Activated T-cell treated with anti-CD3 and anti-CD28 coated beads for 1 hour (primary cell): ENCODE results near the gene KNCN.

ENCODE experiments used
- DNase-seq: peaks from one replicate; pipeline ENCODE4 v3.0.0-alpha.2; 2020; ENCODE audit warnings: low read depth

Gene KNCN

DNA sequence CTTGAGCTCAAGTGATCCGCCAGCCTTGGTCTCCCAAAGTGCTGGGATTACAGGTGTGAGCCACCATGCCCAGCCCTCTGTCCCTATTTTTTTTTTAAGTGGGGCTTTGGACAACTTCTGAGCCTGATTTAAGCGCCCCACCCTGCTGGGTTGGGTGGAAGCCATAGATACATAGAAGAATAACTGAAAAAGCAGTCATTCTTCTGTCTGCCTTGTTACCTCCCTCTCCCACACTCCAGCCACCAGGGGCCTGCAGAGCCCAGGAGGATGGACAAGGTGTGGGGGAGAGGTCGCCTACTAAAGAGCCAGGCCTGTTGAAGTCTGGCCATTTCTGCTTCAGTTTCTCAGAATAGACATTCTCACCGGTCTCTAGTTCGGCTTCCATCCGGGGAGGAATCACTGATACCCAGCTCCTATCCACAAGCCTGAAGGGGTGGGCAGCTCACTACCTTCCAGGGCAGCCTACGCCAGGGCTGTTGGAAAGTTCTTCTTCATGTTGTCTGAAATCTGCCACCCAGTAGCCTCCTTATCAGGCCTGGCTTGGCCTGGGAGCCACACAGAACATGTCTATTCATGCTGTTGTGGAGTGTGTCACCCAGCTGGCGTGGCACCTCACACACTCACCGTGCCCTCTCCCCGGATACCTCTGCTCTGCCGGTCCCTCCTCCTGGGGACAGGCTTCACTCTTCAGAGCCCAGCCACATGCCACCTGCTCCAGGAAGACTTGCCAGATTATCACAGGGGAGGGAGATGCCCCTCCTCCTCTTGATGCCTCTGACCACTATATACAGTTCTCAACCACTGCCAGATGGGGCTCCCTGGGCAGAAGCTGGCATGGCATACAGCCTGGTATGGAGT is 27.7 kb downstream of the KNCN start:
- DNase-seq = no peak

DNA sequence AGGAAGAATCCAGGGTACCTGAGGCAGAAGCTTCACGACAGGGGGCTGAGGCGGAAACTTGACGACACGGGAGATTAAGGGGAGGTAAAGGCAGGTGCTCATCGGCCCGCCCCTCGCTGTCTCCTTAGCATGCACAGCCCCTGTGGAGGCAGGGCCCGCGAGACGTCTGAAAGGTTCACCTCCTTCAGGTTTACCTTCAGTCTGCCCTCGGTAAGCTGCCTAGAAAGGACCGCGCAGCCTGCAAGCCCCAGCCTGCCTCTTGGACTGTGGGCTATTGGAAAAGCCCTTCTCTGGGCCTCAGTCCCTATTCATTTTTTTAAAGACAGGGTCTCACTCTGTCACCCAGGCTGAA is 28.5 kb downstream of the KNCN start:
- no peak for DNase-seq

- DNase-seq = no peak
These were observed 29.1 kb downstream of the KNCN start for GRCh38 chr1:46522184-46522968.

GRCh38 chr1:46521414-46521813 is 30.0 kb downstream of the KNCN start:
- DNase-seq = no peak

DNA sequence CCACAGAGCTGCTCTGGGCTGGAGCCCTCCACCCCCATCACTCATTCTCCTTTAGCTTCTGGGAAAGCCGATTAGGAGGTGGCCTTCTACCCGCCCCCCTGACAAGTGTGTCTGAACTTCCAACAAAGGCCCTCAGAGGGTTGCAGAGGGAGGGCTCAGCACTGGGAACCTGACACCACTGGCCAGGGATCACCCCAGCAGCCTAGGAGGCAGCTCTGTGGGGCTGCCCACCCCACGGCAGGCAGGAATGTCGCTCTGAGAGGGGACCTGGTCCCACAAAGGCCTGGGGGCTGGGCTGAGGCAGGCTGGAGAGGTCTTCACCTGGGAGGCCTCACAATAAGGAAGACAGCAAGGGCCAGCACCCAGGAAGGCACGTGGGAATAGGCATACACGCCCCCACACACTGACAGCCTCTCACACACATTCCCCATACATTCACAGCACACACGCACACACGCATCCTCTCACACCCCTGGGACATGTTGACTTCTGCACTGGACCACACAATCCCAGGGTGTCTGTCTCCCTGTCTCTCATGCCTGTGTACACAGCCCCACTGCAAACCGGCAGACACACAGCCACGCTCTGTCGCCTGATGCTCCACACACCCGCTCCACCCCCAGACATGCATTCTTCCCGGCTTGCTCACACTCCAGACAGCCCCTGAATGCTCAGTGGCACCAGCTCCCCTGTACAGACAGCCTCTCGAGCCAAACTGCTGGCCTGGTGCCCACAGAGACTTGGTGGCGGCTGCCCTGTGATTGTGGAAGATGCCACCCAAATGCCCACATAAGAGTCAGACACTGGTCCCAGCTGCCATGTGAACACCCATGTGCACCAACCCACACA is 31.2 kb downstream of the KNCN start:
- no peak for DNase-seq

GRCh38 chr1:46519209-46519608 is 32.2 kb downstream of the KNCN start:
- no peak for DNase-seq

GRCh38 chr1:46517932-46518498 is 33.4 kb downstream of the KNCN start:
- no peak for DNase-seq

- DNase-seq = no peak
These were observed 34.3 kb downstream of the KNCN start for GRCh38 chr1:46517010-46517600.

- no peak for DNase-seq
These were observed 35.1 kb downstream of the KNCN start for GRCh38 chr1:46516200-46516950.

DNA sequence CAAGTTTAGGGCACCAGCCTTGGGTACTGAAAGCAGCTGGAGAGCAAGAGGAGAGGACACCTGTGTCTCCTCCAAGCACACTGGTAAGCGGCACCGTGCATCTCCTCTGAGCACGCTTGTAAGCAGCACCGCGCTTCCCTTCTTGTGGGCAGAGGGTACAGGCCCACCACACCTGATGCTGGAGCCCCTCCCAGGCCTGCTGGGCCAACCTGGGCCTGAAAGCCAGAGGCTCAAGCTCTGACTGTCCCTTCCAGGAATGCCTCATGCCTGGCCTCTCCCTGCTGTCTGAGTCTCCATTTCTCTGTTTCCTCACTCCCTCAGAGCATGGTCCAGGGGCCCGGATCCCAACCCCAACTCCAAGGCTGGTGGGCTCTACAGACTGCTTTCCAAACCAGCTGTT is 35.9 kb downstream of the KNCN start:
- no peak for DNase-seq

DNA sequence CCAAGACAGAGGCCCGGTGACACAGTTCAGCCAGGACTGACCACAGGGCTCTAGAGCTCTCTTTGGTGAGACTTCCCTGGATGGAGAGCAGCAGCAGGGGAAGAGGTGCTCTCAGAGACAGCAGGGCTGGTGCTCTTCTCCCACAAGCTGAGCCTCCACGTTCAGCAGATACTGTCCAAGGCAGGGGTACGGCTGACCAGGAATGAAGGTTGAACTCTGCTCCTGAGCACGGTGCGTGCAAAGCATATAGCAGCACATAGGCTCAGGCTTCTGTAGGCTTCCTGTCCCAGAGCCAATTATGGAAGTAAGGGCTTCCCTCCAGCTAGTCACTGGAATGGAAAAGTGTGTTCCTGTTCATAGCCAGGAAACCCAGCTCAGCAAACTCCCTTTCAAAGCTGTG is 37.9 kb downstream of the KNCN start:
- DNase-seq = no peak

GRCh38 chr1:46512792-46513190 is 38.7 kb downstream of the KNCN start:
- no peak for DNase-seq

- no peak for DNase-seq
These were observed 39.2 kb downstream of the KNCN start for GRCh38 chr1:46512135-46512791.

DNA sequence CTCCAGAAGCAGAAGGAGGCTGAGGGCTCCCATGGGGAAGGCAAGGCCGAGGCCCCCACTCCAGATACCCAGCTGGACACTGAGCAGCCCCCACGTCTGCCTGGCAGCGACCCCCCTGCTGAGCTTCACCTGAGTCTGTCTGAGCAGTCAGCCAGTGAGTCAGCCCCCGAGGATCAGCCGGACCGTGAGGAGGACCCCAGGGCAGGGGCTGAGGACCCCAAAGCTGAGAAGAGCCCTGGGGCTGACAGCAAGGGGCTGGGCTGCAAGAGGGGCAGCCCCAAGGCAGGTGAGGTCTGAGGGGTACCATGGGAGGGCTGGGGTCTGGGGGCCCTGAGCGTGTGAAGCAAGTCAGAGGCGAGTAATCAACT is 40.5 kb downstream of the KNCN start:
- DNase-seq = no peak

DNA sequence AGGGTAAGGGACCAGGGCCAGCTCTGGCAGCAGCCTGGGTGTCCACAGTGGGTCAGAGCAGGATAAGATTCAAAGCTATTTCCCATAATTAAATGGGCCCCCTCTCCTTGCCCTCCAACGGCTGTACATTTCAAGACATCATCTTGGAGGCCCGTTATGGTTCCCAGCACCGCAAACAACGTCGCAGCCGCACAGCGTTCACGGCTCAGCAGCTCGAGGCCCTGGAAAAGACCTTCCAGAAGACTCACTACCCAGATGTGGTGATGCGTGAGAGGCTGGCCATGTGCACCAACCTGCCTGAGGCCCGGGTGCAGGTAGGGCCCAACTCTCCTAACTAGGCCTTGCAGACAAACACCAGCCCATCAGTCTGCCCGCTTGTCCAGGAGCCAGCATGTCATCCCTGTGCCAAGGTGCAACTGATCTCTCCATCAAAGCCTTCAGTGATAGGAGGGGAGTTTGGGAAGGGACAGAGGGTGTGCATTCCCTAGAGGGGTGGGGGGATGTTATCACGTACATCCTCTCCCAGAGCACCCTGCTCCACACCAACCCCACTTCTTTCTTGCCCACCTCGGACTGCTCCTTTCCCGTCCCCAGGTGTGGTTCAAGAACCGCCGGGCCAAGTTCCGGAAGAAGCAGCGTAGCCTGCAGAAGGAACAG is 41.0 kb downstream of the KNCN start:
- DNase-seq = no peak

DNA sequence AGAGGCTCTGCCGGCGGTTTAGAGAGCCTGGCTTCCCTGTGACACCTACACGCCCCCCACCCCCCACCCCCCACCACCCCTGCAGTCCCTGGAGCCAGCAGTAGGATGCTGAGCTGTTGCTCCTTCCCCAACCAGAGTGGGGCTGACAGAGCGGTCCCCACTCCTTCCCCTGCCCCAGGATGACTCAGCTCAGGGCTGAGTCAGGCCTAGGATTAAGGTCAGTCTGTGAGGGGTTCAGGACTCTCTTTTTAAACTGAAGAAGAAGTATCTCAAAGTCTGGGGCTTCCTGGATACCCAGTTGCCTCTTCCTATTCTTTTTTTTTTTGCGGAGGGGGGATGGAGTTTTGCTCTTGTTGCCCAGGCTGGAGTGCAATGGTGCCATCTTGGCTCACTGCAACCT is 42.7 kb downstream of the KNCN start:
- no peak for DNase-seq

DNA sequence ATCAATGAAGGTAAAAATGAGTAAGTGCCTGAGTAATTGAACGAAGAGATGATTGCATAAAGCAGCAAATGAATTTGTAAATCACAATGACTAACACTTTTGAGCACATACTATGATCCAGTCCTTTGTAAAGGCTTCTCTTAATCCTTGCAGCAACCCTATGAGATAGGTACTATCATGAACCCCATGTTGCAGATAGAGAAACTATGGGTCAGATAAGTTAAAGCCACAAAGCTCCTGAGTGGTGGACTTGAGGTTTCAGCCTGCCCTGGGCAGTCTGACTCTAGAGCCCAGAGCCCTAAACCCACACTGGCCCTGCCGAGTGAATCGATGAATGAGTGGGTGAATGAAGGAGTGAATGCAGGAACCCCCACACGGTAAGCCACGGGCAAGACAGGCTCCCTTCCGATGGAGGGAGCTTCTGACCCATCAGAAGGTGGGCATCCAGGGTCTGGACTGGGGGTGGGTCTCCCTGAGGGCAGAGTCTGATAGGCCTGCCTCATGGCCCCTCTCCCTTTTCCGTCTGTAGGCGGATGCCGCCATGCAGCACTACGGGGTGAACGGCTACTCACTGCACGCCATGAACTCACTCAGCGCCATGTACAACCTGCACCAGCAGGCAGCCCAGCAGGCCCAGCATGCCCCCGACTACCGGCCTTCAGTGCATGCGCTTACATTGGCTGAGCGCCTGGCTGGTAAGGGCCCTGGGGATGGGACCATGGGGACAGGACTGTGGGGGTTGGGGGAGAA is 44.8 kb downstream of the KNCN start:
- no peak for DNase-seq

DNA sequence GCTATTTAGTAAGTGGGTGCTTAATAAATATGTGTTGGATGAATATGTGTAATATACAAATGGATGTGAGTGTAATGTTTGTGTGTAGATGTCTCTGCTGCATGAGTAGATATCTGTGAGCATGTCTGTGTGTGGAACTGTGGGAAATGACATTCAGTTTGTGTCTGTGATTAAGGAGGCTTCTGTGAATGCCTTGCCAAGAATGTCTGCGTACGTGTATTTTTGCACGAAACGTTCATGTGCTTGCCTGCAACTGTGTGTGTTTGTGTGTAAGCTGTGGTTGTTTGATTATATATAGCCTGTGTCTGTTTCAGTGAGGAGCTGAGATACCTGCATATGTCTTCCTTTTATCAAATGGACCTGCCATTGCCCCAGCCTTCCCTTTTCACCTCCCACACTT is 48.0 kb downstream of the KNCN start:
- no peak for DNase-seq

DNA sequence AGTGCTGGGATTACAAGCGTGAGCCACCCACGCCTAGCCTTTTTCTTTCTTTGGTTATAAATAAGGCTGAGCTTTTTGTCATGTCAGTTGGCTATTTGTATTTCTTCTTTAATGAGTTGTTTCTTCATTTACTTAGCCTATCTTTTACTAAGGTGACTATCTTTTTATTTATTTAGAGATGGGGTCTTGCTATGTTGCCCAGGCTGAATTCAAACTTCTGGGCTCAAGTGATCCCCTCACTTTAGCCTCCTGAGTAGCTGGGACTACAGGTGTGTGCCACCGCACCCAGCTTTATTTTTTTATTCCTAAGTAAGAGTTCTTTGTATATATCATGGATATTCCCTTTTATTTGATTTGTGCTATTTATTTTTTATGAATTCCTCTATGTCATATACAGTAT is 49.9 kb downstream of the KNCN start:
- DNase-seq = no peak
